ENCODE results near the gene VPS51. TPM values are rescaled to one million over a fixed set of nuclear protein-coding genes. Genes with fewer than 3 reads are reported as not detected.
A peak's percentile ranks its signal among the peaks of the same experiment; 100 is the strongest.

The VPS51 gene
- total RNA-seq, 1 donor from 2014 or later: 318 TPM

- no peak for DNase-seq (ENCODE audit: extremely low read depth, low read depth, low spot score)
Measured at GRCh38 chr11:65104628-65105027, 8.6 kb downstream of the VPS51 start.

GRCh38 chr11:65107078-65107477 is 11.1 kb downstream of the VPS51 start:
- DNase-seq (ENCODE audit: extremely low read depth, low read depth, low spot score): no peak

- DNase-seq (ENCODE audit: extremely low read depth, low read depth, low spot score): no peak
Measured at GRCh38 chr11:65107751-65108468, 11.9 kb downstream of the VPS51 start.

GRCh38 chr11:65108469-65109123 is 12.6 kb downstream of the VPS51 start:
- no peak for DNase-seq (ENCODE audit: extremely low read depth, low read depth, low spot score)

GRCh38 chr11:65109231-65110198 is 13.5 kb downstream of the VPS51 start:
- DNase-seq (ENCODE audit: extremely low read depth, low read depth, low spot score): no peak

- no peak for DNase-seq (ENCODE audit: extremely low read depth, low read depth, low spot score)
Measured at GRCh38 chr11:65110354-65110861, 14.4 kb downstream of the VPS51 start.

GRCh38 chr11:65111159-65111743 is 15.2 kb downstream of the VPS51 start:
- no peak for DNase-seq (ENCODE audit: extremely low read depth, low read depth, low spot score)

- DNase-seq (ENCODE audit: extremely low read depth, low read depth, low spot score): no peak
Measured at GRCh38 chr11:65111744-65112545, 15.9 kb downstream of the VPS51 start, which contains the start of gene TM7SF2. TM7SF2 (plus strand) TSS chr11:65111872; CDS start chr11:65112016, 144 bp downstream.

GRCh38 chr11:65112546-65113360 is 16.7 kb downstream of the VPS51 start:
- no peak for DNase-seq (ENCODE audit: extremely low read depth, low read depth, low spot score)

GRCh38 chr11:65113361-65113756 is 17.3 kb downstream of the VPS51 start:
- DNase-seq (ENCODE audit: extremely low read depth, low read depth, low spot score): no peak

GRCh38 chr11:65113839-65114238 is 17.8 kb downstream of the VPS51 start:
- no peak for DNase-seq (ENCODE audit: extremely low read depth, low read depth, low spot score)

GRCh38 chr11:65114538-65115171 is 18.6 kb downstream of the VPS51 start:
- no peak for DNase-seq (ENCODE audit: extremely low read depth, low read depth, low spot score)

- DNase-seq (ENCODE audit: extremely low read depth, low read depth, low spot score): no peak
Measured at GRCh38 chr11:65115361-65116082, 19.5 kb downstream of the VPS51 start.

GRCh38 chr11:65116370-65117205 is 20.6 kb downstream of the VPS51 start:
- no peak for DNase-seq (ENCODE audit: extremely low read depth, low read depth, low spot score)

GRCh38 chr11:65117206-65118096 is 21.4 kb downstream of the VPS51 start, which contains the start of gene ZNHIT2:
ZNHIT2 (minus strand) TSS chr11:65117701; CDS start chr11:65117653, 48 bp downstream.
- DNase-seq (ENCODE audit: extremely low read depth, low read depth, low spot score): peak; percentile 89

All from glomerular endothelial cell (primary cell).